ENCODE measurements around the gene ANKRD49.

DNA sequence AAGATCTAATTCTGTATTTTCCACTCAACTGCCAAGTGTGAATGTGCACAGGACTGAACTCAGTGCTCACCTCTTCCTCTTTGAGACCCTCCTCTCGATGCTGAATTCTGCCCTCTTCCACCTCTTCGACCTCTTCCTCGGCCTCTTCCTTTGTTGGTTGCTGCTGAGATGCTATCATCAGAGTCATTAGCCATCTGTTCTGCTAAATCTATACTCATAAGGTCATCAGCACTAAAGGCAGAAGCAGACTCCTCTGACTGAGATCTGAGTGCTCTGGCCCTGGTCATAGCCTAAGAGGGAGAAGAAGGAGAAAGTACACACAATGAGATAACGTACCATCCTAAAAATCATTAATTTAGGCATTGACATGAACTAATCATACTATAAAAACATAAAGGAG, 46.6 kb upstream of the ANKRD49 start:
- TF ChIP-seq, protein P1, sequence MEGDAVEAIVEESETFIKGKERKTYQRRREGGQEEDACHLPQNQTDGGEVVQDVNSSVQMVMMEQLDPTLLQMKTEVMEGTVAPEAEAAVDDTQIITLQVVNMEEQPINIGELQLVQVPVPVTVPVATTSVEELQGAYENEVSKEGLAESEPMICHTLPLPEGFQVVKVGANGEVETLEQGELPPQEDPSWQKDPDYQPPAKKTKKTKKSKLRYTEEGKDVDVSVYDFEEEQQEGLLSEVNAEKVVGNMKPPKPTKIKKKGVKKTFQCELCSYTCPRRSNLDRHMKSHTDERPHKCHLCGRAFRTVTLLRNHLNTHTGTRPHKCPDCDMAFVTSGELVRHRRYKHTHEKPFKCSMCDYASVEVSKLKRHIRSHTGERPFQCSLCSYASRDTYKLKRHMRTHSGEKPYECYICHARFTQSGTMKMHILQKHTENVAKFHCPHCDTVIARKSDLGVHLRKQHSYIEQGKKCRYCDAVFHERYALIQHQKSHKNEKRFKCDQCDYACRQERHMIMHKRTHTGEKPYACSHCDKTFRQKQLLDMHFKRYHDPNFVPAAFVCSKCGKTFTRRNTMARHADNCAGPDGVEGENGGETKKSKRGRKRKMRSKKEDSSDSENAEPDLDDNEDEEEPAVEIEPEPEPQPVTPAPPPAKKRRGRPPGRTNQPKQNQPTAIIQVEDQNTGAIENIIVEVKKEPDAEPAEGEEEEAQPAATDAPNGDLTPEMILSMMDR (IDR thresholded peaks at IDR 0.05), result no peak
- TF ChIP-seq EP300 (IDR thresholded peaks at IDR 0.05), result no peak
